H9 (cell line): Measurements from ENCODE around the gene DIAPH2. TPM values are rescaled to one million over a fixed set of nuclear protein-coding genes. Genes with fewer than 3 reads are reported as not detected.

Experiments
- DNase-seq: peaks from one replicate; pipeline ENCODE4 v3.0.0-alpha.2; 2017
- H2AFZ ChIP-seq: one replicate; pipeline ENCODE4 v1.6.1; 2013; ENCODE audit warnings: mild to moderate bottlenecking, low read length, control low read depth, moderate library complexity
- H2AK5ac ChIP-seq: 2 replicates; pipeline ENCODE4 v1.6.1; 2013; ENCODE audit warnings: low read length, control low read depth, mixed read lengths; ENCODE audit not compliant: insufficient read length
- H2BK120ac ChIP-seq: one replicate; pipeline ENCODE4 v1.6.1; 2013; ENCODE audit warnings: low read depth, mild to moderate bottlenecking, low read length, control low read depth, inconsistent platforms; ENCODE audit not compliant: poor library complexity, severe bottlenecking
- H2BK12ac ChIP-seq: 2 replicates; pipeline ENCODE4 v1.6.1; 2013; ENCODE audit warnings: low read length, control low read depth, mixed read lengths, low read depth; ENCODE audit not compliant: insufficient read length
- H2BK15ac ChIP-seq: 2 replicates; pipeline ENCODE4 v1.6.1; 2013; ENCODE audit warnings: low read depth, low read length, control low read depth
- H2BK20ac ChIP-seq: one replicate; pipeline ENCODE4 v1.6.1; 2013; ENCODE audit warnings: low read depth, mild to moderate bottlenecking, low read length, control low read depth, inconsistent platforms; ENCODE audit not compliant: poor library complexity, severe bottlenecking
- H2BK5ac ChIP-seq: 2 replicates; pipeline ENCODE4 v1.6.1; 2013; ENCODE audit warnings: low read length, control low read depth, mixed read lengths; ENCODE audit not compliant: insufficient read length
- H3K14ac ChIP-seq: 2 replicates; pipeline ENCODE4 v1.6.1; 2013; ENCODE audit warnings: low read length, control low read depth; ENCODE audit not compliant: insufficient read depth
- H3K18ac ChIP-seq: 2 replicates; pipeline ENCODE4 v1.6.1; 2013; ENCODE audit warnings: low read depth, mild to moderate bottlenecking, mixed read lengths, low read length, control low read depth; ENCODE audit not compliant: insufficient read length
- H3K23ac ChIP-seq: 2 replicates; pipeline ENCODE4 v1.6.1; 2013; ENCODE audit warnings: low read length, control low read depth, mixed read lengths, low read depth; ENCODE audit not compliant: insufficient read length
- H3K23me2 ChIP-seq: 2 replicates; pipeline ENCODE4 v1.6.1; 2013; ENCODE audit warnings: low read depth, mild to moderate bottlenecking, mixed read lengths, low read length, control low read depth; ENCODE audit not compliant: insufficient read length, poor library complexity, severe bottlenecking
- H3K27ac ChIP-seq: 2 replicates; pipeline ENCODE4 v1.5.1; 2013; ENCODE audit warnings: low read length, control low read depth, mixed read lengths, low read depth; ENCODE audit not compliant: insufficient read length
- H3K27me3 ChIP-seq: 2 replicates; pipeline ENCODE4 v1.6.1; 2013; ENCODE audit warnings: low read length, control low read depth, inconsistent platforms; ENCODE audit not compliant: insufficient read depth
- H3K4ac ChIP-seq: 2 replicates; pipeline ENCODE4 v1.6.1; 2013; ENCODE audit warnings: low read depth, mild to moderate bottlenecking, control low read depth, inconsistent platforms, low read length, moderate library complexity
- H3K4me1 ChIP-seq: 2 replicates; pipeline ENCODE4 v1.6.1; 2013; ENCODE audit warnings: low read length, control low read depth, inconsistent platforms; ENCODE audit not compliant: insufficient read depth
- H3K4me2 ChIP-seq: 2 replicates; pipeline ENCODE4 v1.6.1; 2013; ENCODE audit warnings: low read length, control low read depth, mixed read lengths; ENCODE audit not compliant: insufficient read length, insufficient read depth
- H3K56ac ChIP-seq: 2 replicates; pipeline ENCODE4 v1.6.1; 2013; ENCODE audit warnings: low read depth, mild to moderate bottlenecking, mixed read lengths, low read length, control low read depth; ENCODE audit not compliant: insufficient read length
- H3K79me1 ChIP-seq: 2 replicates; pipeline ENCODE4 v1.6.1; 2013; ENCODE audit warnings: low read depth, mild to moderate bottlenecking, moderate library complexity, low read length, control low read depth, inconsistent platforms; ENCODE audit not compliant: insufficient read depth, poor library complexity, severe bottlenecking
- H3K79me2 ChIP-seq: 2 replicates; pipeline ENCODE4 v1.6.1; 2013; ENCODE audit warnings: low read length, control low read depth, inconsistent platforms; ENCODE audit not compliant: insufficient read depth
- H3K9ac ChIP-seq: 2 replicates; pipeline ENCODE4 v1.6.1; 2013; ENCODE audit warnings: low read length, control low read depth, mixed read lengths; ENCODE audit not compliant: insufficient read length; ENCODE audit errors: extremely low read depth
- H3K9me3 ChIP-seq: one replicate; pipeline ENCODE4 v1.6.1; 2013; ENCODE audit warnings: low read depth, low read length, inconsistent platforms; ENCODE audit not compliant: control insufficient read depth
- H3T11ph ChIP-seq: one replicate; pipeline ENCODE4 v1.6.1; 2013; ENCODE audit warnings: mild to moderate bottlenecking, low read length, control low read depth, inconsistent platforms
- H4K20me1 ChIP-seq: one replicate; pipeline ENCODE4 v1.6.1; 2013; ENCODE audit not compliant: control insufficient read depth, insufficient read length, insufficient read depth
- H4K5ac ChIP-seq: 2 replicates; pipeline ENCODE4 v1.6.1; 2013; ENCODE audit warnings: low read depth, mild to moderate bottlenecking, mixed read lengths, low read length, control low read depth; ENCODE audit not compliant: insufficient read length
- H4K8ac ChIP-seq: replicated peaks from 2 replicates; pipeline ENCODE4 v1.6.1; 2013; ENCODE audit warnings: low read length, control low read depth, mixed read lengths, low read depth; ENCODE audit not compliant: insufficient read length
- H4K91ac ChIP-seq: 2 replicates; pipeline ENCODE4 v1.6.1; 2013; ENCODE audit warnings: low read depth, mild to moderate bottlenecking, moderate library complexity, mixed read lengths, low read length, control low read depth; ENCODE audit not compliant: insufficient read length
- H3K27ac Mint-ChIP-seq, 3 experiments: 2 replicates in 2 of 3; 3 replicates in 1 of 3; pipeline ENCODE4 v1.8.0; 2020 to 2021; ENCODE audit warnings: mixed read lengths in 3 of 3, mild to moderate bottlenecking in 1 of 3, moderate library complexity in 1 of 3
- H3K27me3 Mint-ChIP-seq: 2 replicates; pipeline ENCODE4 v1.8.0; 2021; ENCODE audit warnings: low read depth, mild to moderate bottlenecking, moderate library complexity, mixed read lengths
- H3K36me3 Mint-ChIP-seq, 3 experiments: 2 replicates in 2 of 3; 3 replicates in 1 of 3; pipeline ENCODE4 v1.8.0; 2020 to 2021; ENCODE audit warnings: low read depth in 3 of 3, mixed read lengths in 3 of 3; ENCODE audit not compliant: insufficient read depth in 1 of 3
- H3K4me1 Mint-ChIP-seq, 2 experiments: 2 replicates each; pipeline ENCODE4 v1.8.0; 2020; ENCODE audit warnings: mixed read lengths in 2 of 2
- H3K4me3 Mint-ChIP-seq, 2 experiments: 2 replicates in 1 of 2; 3 replicates in 1 of 2; pipeline ENCODE4 v1.8.0; 2020 to 2021; ENCODE audit warnings: mild to moderate bottlenecking in 2 of 2, mixed read lengths in 2 of 2, moderate library complexity in 1 of 2
- H3K9me3 Mint-ChIP-seq, 2 experiments: 2 replicates in 1 of 2; 3 replicates in 1 of 2; pipeline ENCODE4 v1.8.0; 2020; ENCODE audit warnings: mild to moderate bottlenecking in 2 of 2, mixed read lengths in 2 of 2, moderate library complexity in 1 of 2
- CTCF ChIP-seq: fragments of 200-600 bp; sonication (generic); conservative IDR thresholded peaks from 3 replicates; pipeline ENCODE4 v1.8.0; 2021; ENCODE audit warnings: antibody characterized with exemption, mild to moderate bottlenecking
- WGBS: extraction: QIAGEN DNeasy Blood & Tissue Kit; methylation state at CpG from one replicate; pipeline ENCODE4 v1.1.7; 2013; ENCODE audit warnings: missing lambda C conversion rate, low lambda C conversion rate, mixed read lengths; ENCODE audit not compliant: insufficient read length; ENCODE audit errors: extremely low coverage; 5-methylcytosine and 5-hydroxymethylcytosine counted together
- total RNA-seq: library from RNA; stranded (reverse); gene quantifications from 2 replicates; pipeline ENCODE4 v1.2.1, GENCODE V29; 2021

DIAPH2 gene
- total RNA-seq, 1 experiment from 2014 or later, result 45.4 TPM

- no peak overlapping the region for H3K4ac ChIP-seq
- H3K4me2 ChIP-seq, result peak overlapping the region; percentile 94
- no peak for TF ChIP-seq CTCF
- H3K9me3 Mint-ChIP-seq, result 0 out of 5 replicates have a peak, but pooled peaks cover 0 to 4% of the 10 kb centered on the region in 2 experiments
- peaks cover 10 to 45% (median 33%) of the 10 kb centered on the region in 3 experiments; a peak in 6 of 7 replicates for H3K36me3 Mint-ChIP-seq
- H4K8ac ChIP-seq, result no peak overlapping the region
- no peak overlapping the region for H3K18ac ChIP-seq
- H3K27me3 ChIP-seq, result no peaks in the 10 kb centered on the region
- no peak overlapping the region for H3K23ac ChIP-seq
- H4K91ac ChIP-seq, result no peak overlapping the region
- no peak overlapping the region for H2BK12ac ChIP-seq
- H2BK15ac ChIP-seq, result no peak overlapping the region
- H3K14ac ChIP-seq, result peak overlapping the region; percentile 73; the same call in 1 of the 2 replicates
- H3K27ac ChIP-seq, result peak overlapping the region; percentile 90
- H3K9me3 ChIP-seq, result no peaks in the 10 kb centered on the region
- no peaks in the 10 kb centered on the region for H3K23me2 ChIP-seq
- DNase-seq, result peak; percentile 47
- no peak overlapping the region for H4K5ac ChIP-seq
- H3K79me2 ChIP-seq, result peaks cover 37% of the 10 kb centered on the region; the same call in 1 of the 2 replicates
- H2BK5ac ChIP-seq, result peak overlapping the region; percentile 75
- H2BK20ac ChIP-seq, result no peak overlapping the region
- H3K4me3 Mint-ChIP-seq, result peak overlapping the region; percentile 69 to 79
- peaks cover 4% of the 10 kb centered on the region for H3K79me1 ChIP-seq
- H3K4me1 ChIP-seq, result peaks cover 4% of the 10 kb centered on the region; the same call in 1 of the 2 replicates
- H3K4me1 Mint-ChIP-seq, result peaks cover 44 to 48% of the 10 kb centered on the region in 2 experiments
- no peak overlapping the region for H3T11ph ChIP-seq
- H2AK5ac ChIP-seq, result no peak overlapping the region
- peak overlapping the region; percentile 88 for H3K9ac ChIP-seq
- no peaks in the 10 kb centered on the region for H3K27me3 Mint-ChIP-seq
- H2BK120ac ChIP-seq, result peak overlapping the region; percentile 90
- no peaks in the 10 kb centered on the region for H4K20me1 ChIP-seq
- H2AFZ ChIP-seq, result no peak overlapping the region
- no CpG with 5 or more reads among the region's 4 CpGs for WGBS
- H3K56ac ChIP-seq, result no peak overlapping the region
- peak overlapping the region; percentile 93 to 100 (median 98) for H3K27ac Mint-ChIP-seq
Measured at GRCh38 chrX:97311066-97311778, 626.6 kb downstream of the DIAPH2 start.
